HPDE6-E6E7 (cell line): Measurements from ENCODE around the gene SELENOV.

Source experiments
- DNase-seq: peaks from one replicate; pipeline ENCODE4 v3.0.0; 2011; ENCODE audit warnings: missing footprints; ENCODE audit errors: extremely low spot score

The SELENOV gene

DNA sequence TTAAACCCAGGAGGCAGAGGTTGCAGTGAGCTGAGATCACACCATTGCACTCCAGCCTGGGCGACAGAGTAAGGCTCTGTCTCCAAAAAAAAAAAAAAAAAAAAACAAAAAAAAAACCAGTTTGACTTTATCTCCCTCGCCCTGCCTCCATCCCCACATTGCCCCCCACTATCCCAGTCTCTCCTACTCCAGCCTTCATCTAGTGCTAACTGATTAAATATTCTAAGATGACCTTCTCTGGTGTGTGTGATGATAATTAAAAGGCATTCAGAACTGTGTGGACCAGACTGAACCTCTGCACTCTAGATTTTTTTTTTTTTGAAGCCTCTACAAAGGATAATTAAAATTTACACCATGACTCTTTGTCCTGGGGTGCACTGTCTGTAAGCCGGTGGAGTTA lies 22.2 kb upstream of the SELENOV start:
- DNase-seq = no peak

GRCh38 chr19:39494661-39495060 lies 20.3 kb upstream of the SELENOV start:
- no peak for DNase-seq

DNA sequence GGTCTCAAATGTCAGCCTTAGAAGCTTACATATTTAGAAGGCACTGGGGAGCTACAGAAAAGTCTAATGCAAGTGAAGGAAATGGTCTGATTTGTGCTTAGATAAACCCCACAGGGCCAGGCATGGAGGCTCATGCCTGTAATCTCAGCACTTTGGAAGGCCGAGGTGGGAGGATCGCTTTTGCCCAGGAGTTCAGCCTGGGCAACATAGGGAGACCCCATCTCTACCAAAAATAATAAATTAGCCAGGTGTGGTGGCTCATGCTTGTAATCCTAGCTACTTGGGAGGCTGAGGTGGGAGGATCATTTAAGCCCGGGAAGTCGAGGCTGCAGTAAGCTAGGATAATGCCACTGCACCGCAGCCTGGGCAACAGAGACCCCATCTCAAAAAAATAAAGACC lies 18.9 kb upstream of the SELENOV start:
- DNase-seq = no peak

DNA sequence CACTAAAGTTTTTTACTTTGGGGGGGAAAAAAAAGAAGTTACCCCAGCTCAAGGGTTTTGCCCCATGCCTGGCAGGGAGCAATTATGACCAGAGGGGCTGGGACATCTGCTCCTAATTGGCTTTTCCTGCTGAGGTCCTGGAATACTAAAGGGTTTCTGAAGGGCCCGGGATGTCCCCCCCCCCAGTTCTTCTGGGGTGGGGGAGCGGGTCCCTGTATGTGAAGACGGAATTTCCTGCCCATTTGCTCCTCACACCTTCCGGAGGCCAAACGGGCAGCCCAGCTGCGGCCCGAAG lies 17.3 kb upstream of the SELENOV start:
- DNase-seq = no peak

- DNase-seq = no peak
Measured at GRCh38 chr19:39497996-39498797, 16.7 kb upstream of the SELENOV start.

DNA sequence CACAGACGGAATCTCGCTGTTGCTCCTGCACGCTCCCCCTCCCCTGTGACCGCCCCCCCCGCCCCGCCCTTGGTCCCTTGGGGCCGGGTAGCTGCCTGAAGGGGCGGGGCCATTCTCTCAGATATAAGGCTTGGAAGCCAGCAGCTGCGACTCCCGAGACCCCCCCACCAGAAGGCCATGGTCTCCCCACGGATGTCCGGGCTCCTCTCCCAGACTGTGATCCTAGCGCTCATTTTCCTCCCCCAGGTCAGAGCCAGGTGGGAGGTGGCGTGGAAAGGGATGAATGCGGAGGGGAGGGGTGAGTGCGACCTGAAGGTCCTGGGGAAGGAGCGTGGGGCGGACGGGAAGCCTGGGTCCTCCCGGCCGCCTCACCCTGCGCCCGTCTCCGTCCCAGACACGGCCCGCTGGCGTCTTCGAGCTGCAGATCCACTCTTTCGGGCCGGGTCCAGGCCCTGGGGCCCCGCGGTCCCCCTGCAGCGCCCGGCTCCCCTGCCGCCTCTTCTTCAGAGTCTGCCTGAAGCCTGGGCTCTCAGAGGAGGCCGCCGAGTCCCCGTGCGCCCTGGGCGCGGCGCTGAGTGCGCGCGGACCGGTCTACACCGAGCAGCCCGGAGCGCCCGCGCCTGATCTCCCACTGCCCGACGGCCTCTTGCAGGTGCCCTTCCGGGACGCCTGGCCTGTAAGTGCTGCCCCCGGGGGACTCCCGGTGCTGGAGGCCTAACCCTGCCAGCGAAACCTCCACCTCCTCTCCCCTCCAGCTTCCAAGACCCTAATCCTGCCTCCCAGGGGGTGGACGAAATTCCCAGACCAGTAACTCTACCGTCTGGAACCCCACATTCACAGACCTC lies 15.9 kb upstream of the SELENOV start, which contains the start of gene DLL3:
Gene DLL3 (plus strand): TSS at position 150 of the 845 bp plus-strand sequence. CDS start 28 bp downstream, at position 178.
- no peak for DNase-seq

DNA sequence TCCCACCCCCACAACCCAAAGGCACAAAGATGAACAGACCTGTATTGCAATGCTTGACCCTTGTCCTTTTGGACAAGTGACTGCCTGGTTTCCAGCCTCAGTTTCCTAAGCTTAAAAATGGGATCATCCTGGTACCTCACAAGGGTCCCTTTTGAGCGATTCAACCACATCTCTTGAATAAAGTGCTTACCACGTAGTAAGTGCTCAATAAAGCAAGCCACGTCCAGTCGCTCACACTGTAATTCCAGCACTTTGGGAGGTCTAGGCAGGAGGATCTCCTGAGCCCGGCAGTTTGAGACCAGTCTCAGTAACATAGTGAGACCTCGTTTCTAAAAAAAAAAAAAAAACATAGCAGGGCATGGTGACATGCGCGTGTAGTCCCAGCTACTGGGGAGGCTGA lies 15.0 kb upstream of the SELENOV start:
- no peak for DNase-seq

GRCh38 chr19:39500543-39500942 lies 14.4 kb upstream of the SELENOV start:
- DNase-seq = no peak

DNA sequence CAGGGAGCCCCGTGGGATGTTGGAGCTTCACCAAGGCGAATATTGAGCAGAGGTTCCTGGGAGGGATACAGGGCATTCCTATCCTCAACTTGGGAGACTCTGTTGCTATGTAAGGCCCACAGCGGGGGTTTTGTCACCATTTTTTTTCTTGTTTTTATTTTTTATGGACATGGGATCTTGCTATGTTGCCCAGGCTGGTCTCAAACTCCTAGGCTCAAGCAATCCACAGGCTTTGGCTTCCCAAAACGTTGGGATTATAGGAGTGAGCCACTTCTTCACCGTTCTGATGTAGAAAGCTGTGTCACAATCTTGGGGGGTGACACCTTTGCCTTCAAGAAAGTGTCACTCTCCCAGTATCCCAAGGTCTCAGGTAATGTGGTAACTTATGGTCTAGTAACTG lies 13.6 kb upstream of the SELENOV start:
- no peak for DNase-seq

DNA sequence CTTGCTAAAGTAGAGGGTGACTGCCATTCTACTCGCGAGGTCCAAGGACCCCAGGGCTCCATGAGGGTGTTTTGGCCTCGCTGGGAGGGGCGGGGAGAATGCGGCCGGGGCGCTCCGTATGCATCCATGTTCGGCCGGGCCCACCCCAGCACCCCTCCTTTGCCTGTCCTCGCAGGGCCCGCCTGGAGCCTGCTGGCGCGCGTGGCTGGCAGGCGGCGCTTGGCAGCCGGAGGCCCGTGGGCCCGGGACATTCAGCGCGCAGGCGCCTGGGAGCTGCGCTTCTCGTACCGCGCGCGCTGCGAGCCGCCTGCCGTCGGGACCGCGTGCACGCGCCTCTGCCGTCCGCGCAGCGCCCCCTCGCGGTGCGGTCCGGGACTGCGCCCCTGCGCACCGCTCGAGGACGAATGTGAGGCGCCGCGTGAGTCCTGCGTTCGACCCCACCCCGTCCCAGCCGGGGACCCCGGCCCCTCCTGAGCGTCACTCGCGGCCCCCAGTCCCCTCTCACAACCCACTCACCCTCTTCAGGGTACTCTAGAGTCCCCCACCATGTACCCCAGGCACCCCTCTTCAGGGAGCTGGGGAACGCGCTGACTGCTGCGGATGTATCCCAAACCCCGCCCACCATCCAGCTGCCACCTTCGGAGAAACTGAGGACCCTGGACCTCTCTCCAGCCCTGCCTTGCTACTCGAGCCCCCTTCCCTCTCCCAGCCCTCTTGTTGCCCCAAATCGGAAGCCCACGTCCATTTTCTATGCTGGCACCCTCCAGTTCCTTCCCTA lies 12.1 kb upstream of the SELENOV start:
- peak; percentile 74 for DNase-seq

DNA sequence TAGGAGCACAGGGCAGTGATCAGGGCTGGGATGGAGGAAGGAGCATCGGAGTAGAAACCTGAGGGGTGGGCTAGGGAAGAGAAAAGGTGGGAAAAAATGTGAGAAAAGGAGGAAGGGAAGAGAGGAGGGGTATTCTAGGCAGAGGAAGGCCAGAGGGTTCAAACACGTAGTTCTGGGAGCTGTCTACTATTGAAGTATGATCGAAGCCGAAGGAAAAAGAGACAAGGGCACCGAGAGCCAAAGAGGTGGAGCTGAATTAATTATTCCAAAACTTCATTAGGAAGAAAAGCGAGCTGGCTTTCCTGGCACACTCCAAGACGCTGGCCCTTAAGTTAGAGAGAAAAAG lies 8.4 kb upstream of the SELENOV start:
- no peak for DNase-seq

DNA sequence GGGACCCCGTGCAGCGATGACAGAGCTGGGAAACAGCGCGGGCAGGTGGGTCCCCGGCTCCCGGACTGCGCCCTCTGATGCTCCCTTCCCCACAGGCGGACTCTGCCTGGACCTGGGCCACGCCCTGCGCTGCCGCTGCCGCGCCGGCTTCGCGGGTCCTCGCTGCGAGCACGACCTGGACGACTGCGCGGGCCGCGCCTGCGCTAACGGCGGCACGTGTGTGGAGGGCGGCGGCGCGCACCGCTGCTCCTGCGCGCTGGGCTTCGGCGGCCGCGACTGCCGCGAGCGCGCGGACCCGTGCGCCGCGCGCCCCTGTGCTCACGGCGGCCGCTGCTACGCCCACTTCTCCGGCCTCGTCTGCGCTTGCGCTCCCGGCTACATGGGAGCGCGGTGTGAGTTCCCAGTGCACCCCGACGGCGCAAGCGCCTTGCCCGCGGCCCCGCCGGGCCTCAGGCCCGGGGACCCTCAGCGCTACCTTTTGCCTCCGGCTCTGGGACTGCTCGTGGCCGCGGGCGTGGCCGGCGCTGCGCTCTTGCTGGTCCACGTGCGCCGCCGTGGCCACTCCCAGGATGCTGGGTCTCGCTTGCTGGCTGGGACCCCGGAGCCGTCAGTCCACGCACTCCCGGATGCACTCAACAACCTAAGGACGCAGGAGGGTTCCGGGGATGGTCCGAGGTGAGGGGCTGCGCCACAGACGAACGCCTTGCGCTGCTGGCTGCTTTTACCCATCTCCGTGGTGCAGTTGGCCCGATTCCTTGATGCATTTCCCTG lies 7.8 kb upstream of the SELENOV start:
- DNase-seq = peak; percentile 85

- DNase-seq = no peak
Measured at GRCh38 chr19:39507715-39508364, 7.1 kb upstream of the SELENOV start.

DNA sequence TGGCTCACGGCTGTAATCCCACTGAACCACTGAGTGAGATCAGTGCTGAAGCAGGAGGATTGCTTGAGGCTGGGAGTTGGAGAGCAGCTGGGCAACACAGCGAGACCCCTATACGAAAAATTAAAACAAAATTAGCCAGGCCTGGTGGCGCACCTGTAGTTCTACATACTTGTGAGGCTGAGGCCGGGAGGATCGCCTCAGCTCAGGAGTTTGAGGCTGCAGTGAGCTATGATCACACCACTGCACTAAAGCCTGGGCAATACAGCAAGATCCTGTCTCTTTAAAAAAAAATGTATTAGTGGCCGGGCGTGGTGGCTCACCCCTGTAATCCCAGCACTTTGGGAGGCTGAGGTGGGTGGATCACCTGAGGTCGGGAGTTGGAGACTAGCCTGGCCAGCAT lies 6.3 kb upstream of the SELENOV start:
- no peak for DNase-seq

GRCh38 chr19:39509233-39509632 lies 5.7 kb upstream of the SELENOV start:
- DNase-seq = no peak

GRCh38 chr19:39512988-39513387 lies 2.0 kb upstream of the SELENOV start:
- DNase-seq = no peak

- DNase-seq = no peak
Measured at GRCh38 chr19:39515551-39516191, 732 bp downstream of the SELENOV start.

GRCh38 chr19:39516270-39516669 lies 1.3 kb downstream of the SELENOV start:
- DNase-seq = no peak

GRCh38 chr19:39517432-39517831 lies 2.5 kb downstream of the SELENOV start:
- no peak for DNase-seq

- no peak for DNase-seq
Measured at GRCh38 chr19:39518458-39518857, 3.5 kb downstream of the SELENOV start.

GRCh38 chr19:39518975-39519374 lies 4.0 kb downstream of the SELENOV start:
- DNase-seq = no peak
